Loucy (cell line): ENCODE measurements around the gene INPP5D.

Experiments
- EZH2phosphoT487 ChIP-seq: fragments of 200-600 bp; IDR thresholded peaks from 2 replicates; pipeline ENCODE4 v1.6.1; 2018; ENCODE audit warnings: antibody characterized with exemption, mild to moderate bottlenecking, moderate library complexity, borderline replicate concordance
- TF ChIP-seq, protein P1 (sequence below): fragments of 200-600 bp; sonication (generic); conservative IDR thresholded peaks from 2 replicates; pipeline ENCODE4 v1.5.1; 2014; ENCODE audit warnings: mild to moderate bottlenecking, antibody characterized with exemption, low read length

DNA sequence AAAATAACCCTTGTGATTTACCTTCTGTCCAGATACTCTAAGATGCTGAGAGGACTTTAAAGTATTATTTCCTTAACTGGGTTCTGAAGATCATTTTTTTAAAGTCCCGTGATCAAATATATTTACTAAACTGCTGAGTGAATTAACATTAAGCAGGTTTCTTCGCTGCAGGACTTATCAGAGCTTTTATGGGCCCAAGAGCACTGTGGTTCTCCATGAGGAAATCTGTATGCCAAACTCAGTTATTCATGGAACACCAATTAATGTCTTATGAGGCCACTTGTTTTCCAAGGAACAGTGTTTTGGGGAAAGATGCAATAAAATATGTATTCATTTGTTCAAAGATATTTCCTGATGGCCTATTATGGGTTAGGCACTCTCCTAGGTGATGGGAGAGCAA, 111.2 kb downstream of the INPP5D start:
- TF ChIP-seq, protein P1, sequence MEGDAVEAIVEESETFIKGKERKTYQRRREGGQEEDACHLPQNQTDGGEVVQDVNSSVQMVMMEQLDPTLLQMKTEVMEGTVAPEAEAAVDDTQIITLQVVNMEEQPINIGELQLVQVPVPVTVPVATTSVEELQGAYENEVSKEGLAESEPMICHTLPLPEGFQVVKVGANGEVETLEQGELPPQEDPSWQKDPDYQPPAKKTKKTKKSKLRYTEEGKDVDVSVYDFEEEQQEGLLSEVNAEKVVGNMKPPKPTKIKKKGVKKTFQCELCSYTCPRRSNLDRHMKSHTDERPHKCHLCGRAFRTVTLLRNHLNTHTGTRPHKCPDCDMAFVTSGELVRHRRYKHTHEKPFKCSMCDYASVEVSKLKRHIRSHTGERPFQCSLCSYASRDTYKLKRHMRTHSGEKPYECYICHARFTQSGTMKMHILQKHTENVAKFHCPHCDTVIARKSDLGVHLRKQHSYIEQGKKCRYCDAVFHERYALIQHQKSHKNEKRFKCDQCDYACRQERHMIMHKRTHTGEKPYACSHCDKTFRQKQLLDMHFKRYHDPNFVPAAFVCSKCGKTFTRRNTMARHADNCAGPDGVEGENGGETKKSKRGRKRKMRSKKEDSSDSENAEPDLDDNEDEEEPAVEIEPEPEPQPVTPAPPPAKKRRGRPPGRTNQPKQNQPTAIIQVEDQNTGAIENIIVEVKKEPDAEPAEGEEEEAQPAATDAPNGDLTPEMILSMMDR: no peak
- TF ChIP-seq EZH2phosphoT487: no peak
